GM21381 (cell line): ENCODE results near the gene KNTC1.
"Not testable (repeated sequence)": the region's sequence is repeated elsewhere in the genome, so short reads cannot be mapped to it uniquely, and the experiment has no call there.

Source experiments
- ATAC-seq: cut with Tn5 transposase; IDR thresholded peaks from one replicate; pipeline ENCODE4 v1.9.1; 2021; ENCODE audit warnings: mild to moderate bottlenecking, moderate library complexity; ENCODE audit not compliant: unreplicated experiment

KNTC1 gene

DNA sequence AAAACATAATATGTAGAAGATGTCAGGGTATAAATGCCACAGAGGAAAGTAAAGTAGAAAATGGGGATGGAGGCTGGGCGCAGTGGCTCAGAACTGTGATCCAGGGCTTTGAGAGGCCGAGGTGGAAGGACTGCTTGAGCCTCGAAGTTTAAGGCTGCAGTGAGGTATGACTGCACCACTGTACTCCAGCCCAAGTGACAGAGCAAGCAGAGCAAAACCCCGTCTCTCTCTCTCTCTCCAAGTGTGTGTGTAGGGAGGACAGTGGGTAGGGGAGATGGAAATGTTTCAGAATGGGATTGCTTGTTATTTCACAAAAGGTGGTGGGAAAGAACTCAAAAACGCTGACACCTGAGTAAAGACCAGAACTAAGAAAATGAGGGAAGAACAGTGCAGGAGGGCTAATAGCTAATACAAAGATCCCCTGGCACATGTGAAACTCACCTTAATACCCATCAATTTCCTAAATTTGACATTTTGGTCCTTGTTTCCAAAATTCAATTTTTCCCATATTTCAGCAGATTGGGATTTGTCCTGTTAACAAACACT lies 20.6 kb upstream of the KNTC1 start:
- no peak for ATAC-seq

DNA sequence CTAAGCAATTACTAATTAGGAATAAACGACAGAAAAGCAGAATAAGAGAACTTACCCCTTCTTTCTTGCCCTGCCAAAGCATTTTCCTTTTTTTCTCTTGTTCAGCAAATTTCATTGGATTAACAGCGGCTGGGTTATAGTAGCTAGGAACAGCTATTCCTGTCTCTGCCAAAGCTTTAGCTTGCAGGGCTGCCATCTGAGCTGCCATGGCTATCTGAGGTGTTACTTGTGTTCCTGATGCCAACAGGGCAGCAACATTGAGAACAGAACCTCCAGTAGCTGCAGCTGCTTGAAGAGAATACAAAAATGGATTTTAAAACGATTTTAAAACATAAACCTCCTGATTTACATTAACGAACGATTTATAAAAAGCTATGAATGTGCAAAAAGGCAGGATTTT lies 18.9 kb upstream of the KNTC1 start:
- ATAC-seq = no peak

DNA sequence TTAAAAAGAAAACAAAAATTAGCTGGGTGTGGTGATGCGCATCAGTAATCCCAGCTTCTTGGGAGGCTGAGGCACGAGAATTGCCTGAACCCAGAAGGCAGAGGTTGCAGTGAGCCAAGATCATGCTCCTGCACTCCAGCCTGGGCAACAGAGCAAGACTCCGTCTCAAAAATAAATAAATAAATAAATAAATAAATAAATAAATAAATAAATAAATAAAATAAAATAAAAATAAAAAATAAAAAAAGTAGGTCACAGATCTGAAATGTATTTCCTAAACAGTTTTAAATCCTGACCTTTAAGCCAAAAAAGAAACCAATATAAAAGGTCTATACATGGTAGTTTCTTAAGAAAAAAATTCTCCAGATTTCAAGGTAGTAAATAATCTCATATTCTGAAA lies 14.0 kb upstream of the KNTC1 start:
- not testable (repeated sequence) for ATAC-seq

DNA sequence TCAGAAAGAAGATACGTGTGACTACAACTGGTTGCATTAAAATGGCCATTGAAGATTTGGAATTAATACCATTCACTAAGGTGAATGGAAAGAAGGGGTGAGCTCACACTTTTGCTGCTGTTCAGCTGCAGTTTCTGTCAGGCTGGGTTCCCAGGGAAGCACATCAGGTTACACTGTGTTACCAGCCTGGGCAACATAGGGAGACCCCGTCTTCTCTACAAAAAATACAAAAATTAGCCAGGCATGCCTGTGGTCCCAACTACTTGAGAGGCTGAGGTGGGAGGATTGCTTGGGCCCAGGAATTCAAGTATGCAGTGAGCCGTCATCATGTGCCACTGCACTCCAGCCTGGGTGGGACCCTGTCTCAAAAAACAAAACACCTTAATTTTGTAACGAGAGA lies 13.4 kb upstream of the KNTC1 start:
- ATAC-seq = no peak

DNA sequence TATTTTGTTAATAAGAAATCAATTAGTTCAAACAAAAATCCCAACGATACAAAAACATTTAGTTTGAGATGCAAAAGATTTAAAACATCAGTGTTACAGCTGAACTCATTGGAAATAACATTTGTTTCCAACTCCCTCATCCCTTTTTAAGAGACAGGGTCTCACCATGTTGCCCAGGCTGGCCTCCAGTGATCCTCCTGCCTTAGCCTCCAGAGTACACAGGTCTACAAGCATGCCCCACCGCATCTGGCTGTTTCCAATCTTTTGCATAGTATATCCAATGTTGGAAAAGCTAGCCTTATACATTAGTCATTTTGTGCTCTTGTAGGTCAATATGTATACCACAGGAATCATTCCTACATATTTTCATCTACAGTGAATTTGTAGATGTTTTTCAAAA lies 11.8 kb upstream of the KNTC1 start:
- no peak for ATAC-seq

DNA sequence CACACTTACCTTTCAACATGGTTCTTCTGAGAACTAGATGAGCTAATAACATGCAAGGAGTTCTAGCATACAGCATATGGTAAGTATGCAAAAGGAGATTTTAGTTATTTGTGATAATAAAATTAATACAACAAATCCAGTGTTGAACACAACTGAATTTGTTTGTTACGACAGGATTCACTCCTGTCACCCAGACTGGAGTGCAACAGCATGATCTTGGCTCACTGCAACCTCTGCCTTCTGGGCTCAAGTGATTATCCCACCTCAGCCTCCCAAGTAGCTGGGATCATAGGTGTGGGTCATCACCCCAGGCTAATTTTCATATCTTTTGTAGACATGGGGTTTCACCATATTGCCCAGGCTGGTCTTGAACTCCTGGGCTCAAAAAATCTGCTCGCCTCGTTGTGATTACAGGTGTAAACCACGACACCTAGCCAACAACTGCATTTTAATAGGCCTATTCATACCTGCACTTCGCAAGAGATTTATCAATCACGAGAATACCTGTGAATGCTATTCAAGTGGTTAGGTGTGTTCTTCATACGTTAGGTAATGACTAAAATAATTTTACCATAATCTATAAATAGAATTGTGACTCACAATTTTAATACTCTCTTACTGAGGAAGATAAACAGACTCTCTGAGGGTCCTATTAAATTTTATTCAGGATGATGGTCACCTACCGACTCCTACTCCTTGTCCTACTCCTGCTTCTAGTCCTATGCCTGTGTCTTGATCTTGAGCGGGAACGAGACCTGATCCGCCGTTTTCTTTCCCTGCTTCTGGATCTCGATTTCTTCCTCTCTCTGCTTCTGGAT lies 10.3 kb upstream of the KNTC1 start:
- no peak for ATAC-seq

DNA sequence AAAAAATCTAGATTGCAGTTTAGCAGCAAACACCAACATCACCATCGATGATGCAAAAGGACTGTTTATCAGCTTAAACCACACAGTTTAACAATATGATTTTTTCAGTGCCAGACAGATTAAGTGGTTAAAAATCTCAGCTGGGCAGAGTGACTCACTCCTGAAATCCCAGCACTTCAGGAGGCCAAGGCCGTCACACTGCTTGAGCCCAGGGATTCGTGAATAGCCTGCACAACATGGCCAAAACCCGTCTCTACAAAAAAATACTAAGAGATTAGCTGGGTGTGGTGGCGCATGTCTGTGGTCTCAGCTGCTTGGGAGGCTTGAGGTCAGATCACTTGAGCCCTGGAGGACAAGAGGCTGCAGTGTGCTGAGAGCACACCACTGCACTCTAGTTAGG lies 9.2 kb upstream of the KNTC1 start:
- no peak for ATAC-seq

DNA sequence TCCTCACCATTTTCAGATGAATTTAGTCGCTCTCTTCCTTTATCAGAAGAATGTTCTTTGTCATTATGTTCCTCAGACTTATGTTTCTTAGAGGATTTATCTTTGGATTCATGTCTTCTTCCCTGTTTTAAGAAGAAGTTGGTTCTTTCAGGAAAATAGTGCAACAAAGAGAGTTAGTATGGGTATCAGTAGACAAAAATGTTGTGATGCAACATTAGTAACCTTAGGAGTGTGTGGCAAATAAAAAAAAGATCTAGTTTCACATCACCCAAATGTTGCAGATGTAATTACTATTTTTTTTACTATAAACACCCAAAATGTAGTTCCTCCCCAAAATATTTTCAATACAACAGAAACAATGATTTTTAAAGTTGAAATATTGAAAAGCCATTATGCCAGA lies 8.1 kb upstream of the KNTC1 start:
- ATAC-seq = no peak

DNA sequence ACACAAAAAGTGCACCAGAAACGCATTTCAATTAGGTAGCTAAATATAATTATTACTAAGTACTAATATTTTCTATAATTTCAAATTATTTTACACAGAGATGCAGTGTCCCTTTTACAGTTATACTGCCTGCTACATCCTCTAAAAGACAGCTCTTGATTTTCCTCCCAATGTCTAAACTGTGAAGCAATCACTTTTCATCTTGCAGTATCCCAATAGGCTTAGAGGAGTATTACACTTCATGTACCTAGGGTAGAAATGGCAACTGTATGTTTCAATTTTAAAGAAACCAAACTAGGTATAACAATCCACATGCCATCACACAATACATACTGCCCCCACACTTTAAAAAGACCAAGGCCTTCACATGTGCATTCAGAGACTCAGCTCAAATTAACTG lies 7.6 kb upstream of the KNTC1 start:
- ATAC-seq = no peak

DNA sequence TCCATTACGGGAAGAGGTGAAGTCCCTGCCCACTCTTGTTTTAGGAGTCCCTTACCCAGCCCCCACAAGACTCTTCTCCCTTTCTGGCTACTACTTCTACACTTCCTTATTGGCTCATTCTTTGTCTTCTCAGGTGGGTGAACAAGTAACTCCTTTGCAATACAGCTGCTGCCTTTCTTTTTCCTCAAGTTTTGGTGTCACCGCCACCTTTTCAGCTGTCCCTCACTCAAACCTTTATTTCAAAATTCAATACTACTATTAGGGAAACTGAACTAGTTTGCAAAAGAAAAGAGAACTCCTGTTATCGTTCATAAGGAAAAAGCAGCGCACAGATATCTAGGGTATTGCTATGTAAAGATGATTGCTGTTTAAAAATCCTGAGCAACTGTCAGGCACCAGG lies 6.4 kb upstream of the KNTC1 start:
- no peak for ATAC-seq

DNA sequence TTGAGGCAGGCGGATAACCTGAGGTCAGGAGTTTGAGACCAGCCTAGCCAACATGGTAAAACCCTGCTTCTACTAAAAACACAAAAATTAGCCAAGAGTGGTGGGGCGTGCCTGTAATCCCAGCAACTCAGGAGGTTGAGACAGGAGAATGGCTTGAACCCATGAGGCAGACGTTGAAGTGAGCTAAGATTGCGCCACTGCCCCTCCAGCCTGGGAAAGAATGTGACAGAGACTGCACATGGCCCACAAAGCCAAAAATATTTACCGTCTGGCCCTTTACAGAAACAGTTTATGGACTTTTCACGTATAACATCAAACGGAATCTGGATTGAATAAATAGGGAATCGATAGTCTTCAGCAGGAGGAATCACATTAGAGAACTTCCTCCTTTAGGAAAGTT lies 3.8 kb upstream of the KNTC1 start:
- no peak for ATAC-seq

DNA sequence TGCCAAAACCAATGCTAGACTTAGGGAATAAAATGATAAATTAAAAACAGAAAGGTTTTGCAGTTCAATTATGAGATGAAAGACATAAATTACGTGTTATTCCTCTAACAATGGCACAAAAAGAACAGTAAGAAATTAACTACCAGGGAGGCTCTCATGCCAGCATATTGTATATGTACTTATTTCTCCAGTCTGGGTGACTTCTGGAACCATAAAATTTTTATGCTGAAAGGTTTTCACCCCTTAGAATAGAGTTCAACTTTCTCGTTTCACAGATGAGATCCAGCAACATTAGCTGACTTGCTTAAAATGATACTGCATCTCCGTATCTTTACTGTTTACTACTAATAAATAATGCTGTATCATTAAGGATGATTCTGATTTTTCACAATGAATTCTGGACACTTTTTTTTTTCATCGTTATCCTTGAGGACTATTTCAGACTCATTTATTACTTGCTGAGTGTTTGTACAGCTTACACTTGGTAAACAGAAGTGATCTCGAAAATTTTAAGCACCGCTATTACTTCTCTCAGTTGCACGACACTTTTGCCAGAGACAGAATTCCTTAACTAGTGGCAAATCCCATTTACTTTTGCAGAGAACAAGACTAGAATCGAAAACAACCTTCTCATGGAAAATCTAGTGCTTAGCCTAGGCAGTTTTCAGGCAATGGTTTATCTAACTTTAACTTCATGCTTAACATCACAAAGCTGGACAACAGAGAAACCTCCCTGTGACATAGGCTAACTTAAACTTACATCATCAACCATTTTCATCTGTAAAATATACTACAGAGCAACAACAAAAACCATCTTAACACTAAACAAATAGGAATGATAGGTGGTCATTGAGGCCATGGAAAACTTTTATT lies 3.0 kb upstream of the KNTC1 start:
- ATAC-seq = no peak

DNA sequence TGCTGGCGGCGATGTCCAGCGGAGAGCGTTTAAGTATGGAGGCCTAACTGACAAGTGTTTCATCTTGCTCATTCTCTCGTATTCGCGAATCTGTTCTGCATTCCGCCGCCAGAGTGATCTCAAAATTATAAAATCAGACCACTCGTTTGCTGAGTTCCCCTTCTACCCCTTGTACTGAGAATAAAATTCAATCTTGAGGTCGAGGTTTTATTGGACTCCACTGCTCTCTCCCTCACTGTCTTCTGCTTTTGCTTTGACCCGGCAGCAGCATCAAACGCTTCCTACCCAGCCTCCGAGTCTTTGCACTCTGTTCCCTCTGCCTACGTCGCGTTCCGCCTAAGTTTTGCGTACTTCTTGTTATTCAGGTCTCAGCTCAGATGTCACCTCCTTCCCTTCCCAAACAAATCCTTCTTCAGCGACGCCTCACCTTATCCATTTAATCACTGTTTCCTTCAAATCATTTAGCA lies 462 bp downstream of the KNTC1 start:
- no peak for ATAC-seq

DNA sequence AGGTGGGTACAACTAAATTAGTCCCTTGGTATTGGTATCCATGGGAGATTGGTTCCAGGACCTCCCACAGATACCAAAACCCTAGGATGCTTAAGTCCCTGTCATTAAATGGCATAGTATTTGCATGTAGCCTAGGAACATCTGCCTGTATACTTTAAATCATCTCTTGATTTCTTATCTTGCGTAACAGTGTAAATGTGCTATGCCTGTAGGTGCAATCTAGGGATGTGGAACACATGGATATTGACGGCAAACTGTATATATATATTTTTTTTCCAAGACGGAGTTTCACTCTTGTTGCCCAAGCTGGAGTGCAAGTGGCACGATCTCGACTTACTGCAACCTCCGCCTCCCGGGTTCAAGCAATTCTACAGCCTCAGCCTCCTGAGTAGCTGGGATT lies 1.5 kb downstream of the KNTC1 start:
- ATAC-seq = no peak

DNA sequence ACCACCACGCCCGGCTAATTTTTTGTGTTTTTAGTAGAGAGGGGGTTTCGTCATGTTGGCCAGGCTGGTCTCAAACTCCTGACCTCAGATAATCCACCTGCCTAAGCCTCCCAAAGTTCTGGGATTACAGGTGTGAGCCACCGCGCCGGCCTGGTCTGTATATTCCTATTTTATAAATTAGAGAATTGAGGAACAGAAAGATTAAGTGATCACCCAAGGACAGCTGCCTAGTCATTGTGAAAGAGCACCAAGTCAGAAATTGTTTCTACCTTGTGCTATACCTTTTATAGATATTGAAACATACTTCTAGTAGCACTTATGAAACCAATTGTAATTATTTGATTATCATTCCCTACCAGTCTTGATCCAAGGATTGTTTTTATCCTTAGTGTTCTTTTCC lies 1.9 kb downstream of the KNTC1 start:
- ATAC-seq = no peak

DNA sequence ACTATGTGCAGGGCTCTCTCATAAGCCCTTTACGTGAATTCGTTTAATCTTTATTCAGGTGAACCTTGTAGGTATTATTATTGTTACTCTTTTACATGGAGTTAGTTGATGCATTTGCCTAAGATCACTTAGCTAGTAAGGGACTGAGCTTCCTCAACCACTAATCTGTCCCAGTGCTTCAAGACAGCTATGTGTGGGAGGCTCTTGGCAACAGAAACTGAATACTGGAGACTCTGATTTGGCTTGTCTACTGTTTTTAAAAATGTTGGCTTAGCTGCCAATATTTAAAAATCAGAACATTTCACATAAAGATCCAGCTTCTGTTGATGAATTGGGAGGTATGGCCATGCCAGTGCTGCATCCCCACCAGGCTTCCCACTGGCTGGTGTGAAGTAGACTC lies 6.8 kb downstream of the KNTC1 start:
- ATAC-seq = no peak

DNA sequence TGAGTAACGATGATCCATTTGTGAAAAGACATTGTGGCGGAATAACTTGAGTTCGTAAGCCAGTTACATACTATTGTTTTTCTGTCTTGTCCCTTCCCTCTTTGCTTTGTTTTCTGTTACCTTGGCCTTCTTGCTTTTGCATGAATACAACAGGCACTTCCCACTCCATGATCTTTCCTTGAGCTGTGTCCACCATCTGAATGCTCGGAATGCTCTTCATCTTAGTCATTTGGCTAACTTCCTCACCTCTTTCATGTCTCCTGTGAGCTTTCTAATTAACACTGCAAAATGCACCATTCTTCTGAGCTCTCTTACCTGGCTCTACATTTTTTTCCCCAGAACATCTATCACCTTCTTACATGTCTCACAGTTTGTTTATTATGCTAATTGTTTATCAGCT lies 10.0 kb downstream of the KNTC1 start:
- ATAC-seq = no peak

DNA sequence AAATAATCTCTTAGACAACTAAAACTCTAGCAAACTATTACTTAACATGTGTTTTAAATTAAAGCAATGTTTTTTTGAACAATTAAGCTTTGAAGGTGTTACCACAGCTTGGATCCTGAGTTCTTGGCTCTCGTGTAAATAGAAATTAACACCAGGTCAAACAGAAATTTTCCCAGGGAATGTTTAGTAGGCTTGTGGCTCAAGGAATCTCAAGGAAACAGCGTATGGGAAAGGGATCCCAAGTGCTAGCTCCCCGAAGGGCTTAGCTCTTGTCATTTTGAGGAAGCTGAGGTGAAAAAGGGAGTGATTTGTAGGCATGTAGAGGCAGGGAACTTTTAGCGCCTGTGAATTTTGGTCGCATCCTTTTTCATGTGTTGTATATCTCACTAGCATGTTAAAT lies 11.4 kb downstream of the KNTC1 start:
- no peak for ATAC-seq

DNA sequence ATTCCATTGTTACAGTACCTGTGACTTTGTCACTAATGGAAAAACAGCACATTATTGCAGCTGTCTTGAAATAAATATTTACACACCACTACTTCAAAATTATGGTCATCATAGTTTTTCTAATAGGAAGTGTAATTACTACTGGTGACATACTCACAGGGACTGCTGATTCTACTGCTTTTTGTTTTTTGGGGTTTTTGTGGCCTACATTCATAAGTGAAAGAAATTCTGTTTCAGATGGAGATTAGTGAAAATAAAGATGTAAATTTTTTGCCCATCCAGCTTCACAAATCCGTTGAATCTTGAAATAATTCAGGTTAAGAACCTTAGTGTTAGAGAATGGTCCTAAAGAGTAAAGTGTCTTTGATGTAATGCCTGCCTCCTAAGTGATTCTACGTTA lies 17.5 kb downstream of the KNTC1 start:
- no peak for ATAC-seq

DNA sequence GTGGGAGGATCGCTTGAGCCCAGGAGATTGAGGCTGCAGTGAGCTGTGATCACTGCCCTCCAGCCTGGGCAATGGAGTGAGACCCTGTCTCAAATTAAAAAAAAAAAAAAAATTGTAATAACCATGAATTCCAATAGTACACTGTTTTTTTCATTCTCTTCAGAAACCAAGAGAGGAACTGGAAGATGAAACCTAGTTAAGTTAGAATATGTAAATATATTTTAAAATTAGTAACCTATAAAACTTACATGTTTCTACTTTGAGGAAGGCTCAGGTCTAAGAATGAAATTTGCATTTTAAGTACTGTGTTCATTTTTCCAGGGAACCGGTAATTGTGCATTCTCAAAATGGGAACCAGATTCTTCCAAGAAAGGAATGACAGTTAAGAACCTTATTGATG lies 18.8 kb downstream of the KNTC1 start:
- ATAC-seq = peak; percentile 66

DNA sequence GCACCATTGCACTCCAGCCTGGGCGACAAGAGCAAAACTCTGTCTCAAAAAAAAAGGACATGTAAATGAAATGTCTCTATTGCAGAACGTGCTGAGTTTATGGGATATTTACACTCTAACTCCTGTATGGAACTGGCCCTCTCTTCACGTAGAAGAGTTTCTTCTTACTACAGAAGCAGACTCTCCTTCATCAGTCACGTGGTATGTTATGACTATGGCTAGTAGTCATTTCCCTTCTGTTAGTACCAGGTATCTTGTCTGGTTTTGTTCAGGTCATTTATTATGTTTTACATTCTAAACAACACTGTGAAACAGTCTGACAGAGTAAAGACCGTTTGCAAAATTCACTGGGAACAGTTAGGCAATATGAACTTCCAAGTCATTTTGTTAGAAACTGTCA lies 20.3 kb downstream of the KNTC1 start:
- no peak for ATAC-seq
